IPS-18c (cell line): ENCODE data around the gene GABRG3.

Source experiments
- H3K4me3 ChIP-seq: 2 replicates; pipeline ENCODE4 v1.7.0; 2013; ENCODE audit warnings: low read depth, mild to moderate bottlenecking, low read length, moderate library complexity; ENCODE audit not compliant: insufficient read depth
- H3K9me3 ChIP-seq: one replicate; pipeline ENCODE4 v1.6.1; 2013; ENCODE audit warnings: mild to moderate bottlenecking, low read length, moderate library complexity; ENCODE audit not compliant: control insufficient read depth, insufficient read depth

The GABRG3 gene

DNA sequence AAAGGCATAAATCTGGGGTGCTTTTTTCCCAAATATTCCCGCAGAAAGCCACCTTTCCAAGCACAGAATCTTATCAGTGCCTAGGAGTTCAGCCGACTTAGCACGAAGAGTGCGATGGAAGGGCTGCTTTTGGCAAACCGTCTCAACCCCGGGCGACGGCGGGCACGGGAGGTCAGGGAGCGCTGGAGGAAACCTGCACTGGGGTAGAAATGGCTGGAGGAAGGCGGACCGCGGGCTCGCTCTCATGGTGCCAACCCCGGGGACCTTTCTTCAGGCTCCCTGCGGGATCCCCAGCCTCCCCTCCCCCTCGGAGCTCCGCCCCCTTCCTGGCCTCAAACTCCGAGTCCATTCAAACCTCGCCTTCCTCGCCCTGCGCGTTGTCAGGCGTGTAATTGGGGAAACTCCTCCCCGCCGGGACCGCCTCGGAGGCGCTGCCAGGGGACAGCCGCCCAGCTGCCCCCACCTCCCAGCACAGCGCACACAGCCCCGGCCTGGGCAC lies at the start of gene GABRG3:
GABRG3 (plus strand) TSS at position 470 of the 499 bp plus-strand sequence.
- no peaks in the 10 kb centered on the region for H3K9me3 ChIP-seq
- H3K4me3 ChIP-seq = peak within 1 kb of the TSS; percentile 71

DNA sequence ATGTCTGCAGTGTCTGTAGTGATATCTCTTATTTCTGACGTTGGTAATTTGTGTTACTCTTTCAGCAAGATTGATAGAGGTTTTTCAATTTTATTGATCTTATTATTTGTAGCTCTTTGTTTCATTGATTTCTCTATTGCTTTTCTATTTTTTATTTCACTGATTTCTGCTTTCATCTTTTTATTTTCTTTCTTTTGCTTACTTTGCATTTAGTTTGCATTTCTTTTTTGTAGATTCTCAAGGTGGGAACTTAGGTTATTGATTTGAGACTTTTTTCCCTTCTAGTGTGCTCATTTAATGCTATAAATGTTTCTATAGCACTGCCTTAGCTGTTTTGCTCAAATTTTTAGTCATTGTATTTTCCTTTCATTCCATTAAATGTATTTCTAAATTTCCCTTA lies 49.5 kb upstream of the GABRG3 start:
- no peaks in the 10 kb centered on the region for H3K9me3 ChIP-seq

DNA sequence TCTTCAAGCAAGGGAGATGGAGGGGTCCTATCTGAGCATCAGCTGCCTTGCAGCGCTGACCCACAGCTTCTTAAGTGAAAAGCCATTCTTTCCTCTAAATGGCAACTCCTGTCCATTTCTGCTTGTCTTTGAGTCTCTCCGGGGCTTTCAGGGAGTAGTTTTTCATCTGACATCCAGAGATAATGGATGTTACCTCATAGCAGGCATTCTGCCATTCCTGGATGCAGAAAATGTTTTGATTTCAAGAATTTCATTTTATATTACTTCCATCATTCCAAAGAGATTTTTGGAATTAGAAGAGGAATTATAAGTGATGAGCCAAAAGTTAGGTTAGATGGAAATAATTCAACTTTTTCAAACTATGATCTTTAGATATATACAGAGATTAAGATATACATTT lies 44.9 kb upstream of the GABRG3 start:
- H3K4me3 ChIP-seq = no peak overlapping the region
- H3K9me3 ChIP-seq = no peaks in the 10 kb centered on the region

More for the DNA sequence above, 49.5 kb upstream of the GABRG3 start:
- H3K4me3 ChIP-seq = no peak overlapping the region

DNA sequence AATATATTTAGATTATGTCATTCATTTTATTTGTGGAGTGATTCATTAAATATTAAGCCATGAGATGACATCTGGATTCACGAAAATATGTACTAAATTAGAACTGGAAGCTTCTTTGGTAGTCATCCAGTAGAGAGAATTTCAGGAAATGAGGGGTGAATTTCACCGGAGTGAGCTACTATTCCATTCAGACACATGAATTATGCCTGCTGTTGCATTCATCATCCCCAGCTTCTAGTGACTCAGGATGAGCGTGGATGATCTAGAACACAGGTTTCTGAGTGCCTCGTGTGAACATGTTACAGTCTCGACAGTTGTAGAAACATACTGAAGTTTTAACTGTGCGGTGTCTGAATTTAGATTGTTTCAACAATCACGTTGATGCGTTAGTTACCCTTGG lies 42.9 kb upstream of the GABRG3 start:
- H3K9me3 ChIP-seq = no peaks in the 10 kb centered on the region
- H3K4me3 ChIP-seq = no peak overlapping the region

DNA sequence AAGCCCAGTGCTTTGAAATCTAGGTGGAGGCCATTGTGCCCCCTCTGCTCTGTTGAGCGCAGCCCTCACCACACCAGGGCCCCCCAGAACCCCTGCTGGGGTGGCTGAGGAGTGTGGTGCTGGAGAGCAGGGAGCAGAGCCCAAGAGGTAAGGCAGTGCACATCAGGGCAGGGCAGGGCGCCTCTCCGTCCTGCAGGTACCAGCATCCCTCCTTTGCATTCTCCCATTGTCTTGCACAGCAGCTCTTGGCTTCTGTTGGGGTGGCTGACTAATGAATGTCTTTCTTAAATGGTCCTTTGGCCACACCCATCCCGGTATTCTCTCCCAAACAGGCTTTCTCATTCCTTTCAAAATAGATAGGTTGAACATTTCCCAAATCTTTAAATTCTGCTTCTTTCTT lies 41.4 kb upstream of the GABRG3 start:
- H3K9me3 ChIP-seq = no peaks in the 10 kb centered on the region
- no peak overlapping the region for H3K4me3 ChIP-seq

DNA sequence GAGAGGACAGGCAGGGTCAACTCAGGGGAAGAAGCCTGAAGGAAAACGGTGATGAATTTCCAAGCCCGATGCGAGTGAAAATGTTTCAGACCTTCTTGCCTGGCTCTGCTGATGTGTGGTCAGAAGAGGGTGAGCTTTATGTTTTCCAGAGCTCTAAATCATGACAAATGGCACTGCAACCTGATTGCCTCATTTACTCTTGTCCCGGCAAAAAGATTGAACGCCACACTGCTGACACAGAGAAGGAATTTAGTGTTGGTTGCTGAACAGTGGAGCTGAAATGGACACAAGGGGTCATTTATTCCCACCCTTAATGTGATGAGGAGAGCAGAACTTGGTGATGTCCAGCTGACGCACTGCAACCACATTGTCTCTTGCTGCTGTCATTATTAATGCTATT lies 36.1 kb upstream of the GABRG3 start:
- Histone ChIP-seq H3K9me3 (no peaks in the 10 kb centered on the region), H3K4me3 (no peak overlapping the region)

DNA sequence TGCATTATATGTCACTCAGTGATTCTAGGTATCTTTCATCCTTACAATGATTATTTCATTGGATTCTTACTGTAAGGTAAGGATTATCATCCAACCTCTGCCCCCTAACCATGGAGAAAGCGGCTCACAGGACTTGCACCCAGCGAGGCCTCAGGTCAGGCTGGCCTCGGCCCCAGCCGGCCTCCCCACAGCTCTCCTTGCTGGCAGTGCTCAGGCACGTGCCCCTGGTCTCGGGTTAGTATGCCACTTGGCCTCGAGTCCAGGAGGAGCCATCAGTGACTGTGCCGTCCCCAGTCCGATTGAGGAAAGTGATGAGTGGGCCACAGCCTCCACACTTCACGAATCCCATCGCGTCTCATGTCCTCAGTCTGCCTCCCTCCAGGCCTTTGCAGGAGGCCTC lies 35.7 kb upstream of the GABRG3 start:
- H3K4me3 ChIP-seq = no peak overlapping the region
- H3K9me3 ChIP-seq = no peaks in the 10 kb centered on the region

DNA sequence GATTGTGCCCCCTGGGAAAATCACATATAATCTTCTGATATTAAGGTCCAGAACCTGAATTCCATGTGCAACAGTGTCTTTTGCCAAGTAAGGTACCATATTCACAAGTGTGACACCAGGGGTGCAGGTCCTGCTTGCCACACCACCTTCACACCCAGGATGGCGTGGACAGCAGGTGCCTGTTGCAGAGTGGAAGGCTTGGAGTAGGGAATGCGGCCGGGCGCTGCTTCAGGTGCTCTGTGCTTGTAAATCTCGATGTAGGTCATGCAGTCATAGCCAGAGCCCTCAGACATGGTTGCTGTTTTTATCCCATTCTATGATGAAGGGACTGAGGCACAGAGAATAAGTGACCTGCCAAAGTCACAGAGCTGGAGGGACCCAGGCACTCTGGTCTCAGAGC lies 34.5 kb upstream of the GABRG3 start:
- H3K9me3 ChIP-seq = no peaks in the 10 kb centered on the region
- no peak overlapping the region for H3K4me3 ChIP-seq

DNA sequence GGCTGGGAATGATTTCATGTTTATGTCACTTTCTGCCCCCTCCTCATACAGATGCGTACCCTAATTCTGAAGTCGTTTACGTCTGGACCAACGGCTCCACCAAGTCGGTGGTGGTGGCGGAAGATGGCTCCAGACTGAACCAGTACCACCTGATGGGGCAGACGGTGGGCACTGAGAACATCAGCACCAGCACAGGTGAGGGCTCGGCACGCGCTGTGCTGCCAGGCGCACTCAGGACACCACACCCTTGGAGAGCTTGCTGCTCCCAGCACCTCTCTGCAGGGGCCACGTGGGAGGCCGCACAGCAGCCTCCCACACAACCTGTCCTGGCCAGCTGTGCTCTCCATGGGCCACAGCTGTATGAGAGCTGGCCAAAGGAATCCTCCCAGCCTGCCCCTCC lies 33.8 kb upstream of the GABRG3 start:
- Histone ChIP-seq H3K4me3 (no peak overlapping the region), H3K9me3 (no peaks in the 10 kb centered on the region)

DNA sequence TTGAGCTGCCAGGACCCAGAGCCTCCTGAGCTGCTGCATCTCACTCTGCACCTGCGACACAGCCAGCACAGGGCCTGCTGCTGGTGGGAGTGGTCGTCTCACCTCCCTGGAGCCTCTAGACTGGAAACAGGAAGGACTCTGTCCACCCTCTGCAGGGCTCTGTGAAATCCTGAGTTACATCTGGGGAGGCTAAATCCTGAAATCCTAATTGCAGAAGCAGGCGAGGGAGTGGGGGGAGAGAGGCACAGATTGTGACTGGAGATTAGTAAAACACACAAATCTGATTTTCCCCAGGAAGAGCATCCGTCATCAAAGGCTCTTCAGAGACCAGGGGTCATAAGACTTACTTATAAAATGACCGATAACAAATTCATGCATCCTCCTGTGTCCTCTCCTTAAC lies 31.6 kb upstream of the GABRG3 start:
- H3K4me3 ChIP-seq = no peak overlapping the region
- H3K9me3 ChIP-seq = no peaks in the 10 kb centered on the region

DNA sequence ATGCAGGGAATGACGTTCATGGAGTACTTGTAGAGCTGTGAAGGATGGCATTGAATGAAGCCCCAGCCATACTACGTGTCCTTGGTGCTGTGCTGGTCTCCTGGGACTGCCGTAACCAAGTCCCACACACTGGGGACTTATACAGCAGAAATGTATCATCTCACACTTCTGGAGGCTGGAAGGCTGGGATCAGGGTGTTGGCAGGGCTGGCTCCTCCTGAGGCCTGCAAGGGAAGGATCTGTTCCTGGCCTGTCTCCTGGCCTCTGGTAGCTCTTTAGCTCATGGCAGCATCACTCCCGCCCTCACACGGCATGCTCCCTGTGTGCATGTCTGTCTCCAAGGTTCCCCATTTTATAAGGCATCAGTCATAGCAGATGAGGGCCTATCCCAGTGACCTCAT lies 29.5 kb upstream of the GABRG3 start:
- no peak overlapping the region for H3K4me3 ChIP-seq
- H3K9me3 ChIP-seq = no peaks in the 10 kb centered on the region

DNA sequence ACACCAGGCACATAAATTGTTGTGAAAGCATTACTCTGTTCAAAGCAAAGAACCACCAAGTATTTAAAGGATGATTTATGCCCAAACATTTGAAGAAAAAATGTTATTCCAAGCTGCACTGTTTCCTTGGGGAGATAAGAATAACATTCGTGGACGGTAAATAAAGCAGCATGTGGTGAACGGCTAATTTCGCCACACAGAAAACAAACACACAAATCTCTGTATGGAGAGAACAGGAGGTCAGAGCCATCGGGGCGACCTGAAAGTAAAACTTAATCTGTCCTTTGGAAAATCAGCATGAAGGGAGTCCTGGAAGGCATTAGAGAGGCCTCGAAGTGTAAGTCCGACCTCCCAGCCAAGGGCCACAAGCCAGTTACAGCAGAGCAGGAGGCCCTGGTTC lies 27.1 kb upstream of the GABRG3 start:
- Histone ChIP-seq H3K9me3 (no peaks in the 10 kb centered on the region), H3K4me3 (no peak overlapping the region)

DNA sequence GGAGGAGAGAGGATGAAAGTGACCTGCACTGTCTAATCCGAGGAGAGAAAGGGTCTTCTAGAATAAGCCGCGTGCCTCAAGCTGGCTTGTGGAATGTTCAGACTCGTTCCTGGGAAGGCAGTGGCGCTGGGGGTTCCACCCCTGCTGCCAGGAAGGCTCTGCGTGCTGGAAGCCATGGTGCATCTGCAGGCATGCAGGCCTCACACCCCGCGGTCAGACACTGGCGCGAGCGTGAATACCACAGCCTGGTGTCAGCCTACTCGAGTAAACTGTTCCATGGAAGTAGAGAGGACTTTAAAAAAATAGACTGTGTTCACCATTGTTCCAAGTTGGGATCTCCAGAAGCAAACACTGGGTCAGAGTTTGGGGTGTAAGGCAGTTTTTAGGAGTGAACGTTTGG lies 25.9 kb upstream of the GABRG3 start:
- H3K9me3 ChIP-seq = no peaks in the 10 kb centered on the region
- no peak overlapping the region for H3K4me3 ChIP-seq

DNA sequence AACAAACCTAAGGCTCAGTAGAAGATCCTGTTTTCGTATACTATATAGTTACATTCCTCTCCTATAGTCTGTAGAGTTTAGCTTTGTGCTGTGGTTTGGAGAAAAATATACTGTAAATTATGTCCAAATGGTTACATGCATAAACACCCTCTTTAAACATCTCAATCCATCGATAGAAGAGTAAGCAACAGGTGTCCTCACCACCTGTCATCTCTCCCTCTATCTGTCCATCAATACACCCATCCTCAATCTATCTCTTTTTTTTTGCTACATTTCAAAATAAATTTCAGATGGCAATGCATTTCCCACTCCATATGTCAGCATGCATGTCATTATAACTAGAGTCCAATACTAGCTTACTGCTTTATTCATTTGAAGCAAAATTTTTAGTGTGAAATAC lies 21.0 kb upstream of the GABRG3 start:
- no peaks in the 10 kb centered on the region for H3K9me3 ChIP-seq
- H3K4me3 ChIP-seq = no peak overlapping the region

DNA sequence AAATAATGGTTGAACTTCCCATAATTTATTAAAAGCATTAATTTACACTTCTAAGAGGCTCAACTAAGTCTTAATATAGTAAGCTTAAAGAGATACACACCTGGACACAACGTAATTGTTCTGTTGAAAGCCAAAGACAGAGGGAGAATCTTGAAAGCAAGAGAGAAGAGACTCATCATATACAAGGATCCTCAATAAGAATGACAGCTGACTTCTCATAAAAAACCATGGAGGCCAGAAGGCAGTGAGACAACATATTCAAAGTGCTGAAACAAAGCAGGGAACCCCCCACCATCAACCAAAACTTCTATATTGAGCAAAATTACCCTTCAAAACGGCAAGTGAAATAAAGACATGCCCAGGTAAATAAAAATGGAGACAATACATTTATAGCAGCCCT lies 16.6 kb upstream of the GABRG3 start:
- peaks cover 2% of the 10 kb centered on the region for H3K9me3 ChIP-seq
- H3K4me3 ChIP-seq = no peak overlapping the region

DNA sequence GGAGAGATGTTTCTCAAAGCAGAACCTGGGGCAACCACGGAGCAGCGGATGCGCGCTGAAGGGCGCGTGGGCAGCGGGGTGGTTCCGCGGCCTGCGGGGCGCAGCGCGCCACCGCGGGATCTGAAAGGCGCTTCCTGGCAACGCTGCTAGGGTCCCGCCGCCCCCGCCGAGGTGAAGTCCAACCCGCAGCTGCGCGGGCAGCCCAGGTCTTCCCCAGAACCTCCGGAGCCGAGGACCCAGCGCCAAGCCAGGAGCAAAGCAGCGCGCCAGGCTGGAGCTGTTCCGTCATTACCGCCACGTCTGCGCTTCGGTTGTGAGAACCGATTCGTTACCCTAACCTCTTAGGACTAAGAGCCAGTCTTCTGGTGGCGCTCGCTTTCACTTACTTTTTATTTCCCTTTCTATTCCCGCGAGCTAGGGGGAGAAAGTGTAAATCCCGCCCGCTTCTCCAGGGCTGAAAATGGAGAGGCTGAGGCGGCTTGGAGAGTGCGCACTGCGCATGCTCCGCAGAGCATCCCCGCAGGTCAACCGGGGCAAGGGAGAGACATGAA lies 3.2 kb upstream of the GABRG3 start:
- peak overlapping the region; percentile 71 for H3K4me3 ChIP-seq
- no peaks in the 10 kb centered on the region for H3K9me3 ChIP-seq

DNA sequence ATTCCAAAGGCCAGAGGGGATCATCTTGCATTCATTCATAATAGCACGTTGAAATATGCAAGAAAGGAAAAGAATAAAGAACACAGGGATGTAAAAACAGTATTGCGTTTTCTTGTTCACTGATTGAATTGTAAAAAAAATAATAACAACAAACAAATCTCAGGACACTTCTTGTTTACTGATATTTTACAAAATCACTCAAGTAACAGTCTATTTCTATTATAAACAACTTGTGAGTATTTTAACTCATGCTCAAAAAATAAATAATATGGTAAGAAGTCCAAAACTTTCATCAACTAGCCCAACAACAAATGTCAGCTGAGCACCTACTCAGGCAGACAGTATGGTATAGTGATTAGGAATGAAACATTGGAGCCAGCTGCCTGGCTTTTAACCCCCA lies 2.2 kb upstream of the GABRG3 start:
- Histone ChIP-seq H3K4me3 (no peak overlapping the region), H3K9me3 (no peaks in the 10 kb centered on the region)

DNA sequence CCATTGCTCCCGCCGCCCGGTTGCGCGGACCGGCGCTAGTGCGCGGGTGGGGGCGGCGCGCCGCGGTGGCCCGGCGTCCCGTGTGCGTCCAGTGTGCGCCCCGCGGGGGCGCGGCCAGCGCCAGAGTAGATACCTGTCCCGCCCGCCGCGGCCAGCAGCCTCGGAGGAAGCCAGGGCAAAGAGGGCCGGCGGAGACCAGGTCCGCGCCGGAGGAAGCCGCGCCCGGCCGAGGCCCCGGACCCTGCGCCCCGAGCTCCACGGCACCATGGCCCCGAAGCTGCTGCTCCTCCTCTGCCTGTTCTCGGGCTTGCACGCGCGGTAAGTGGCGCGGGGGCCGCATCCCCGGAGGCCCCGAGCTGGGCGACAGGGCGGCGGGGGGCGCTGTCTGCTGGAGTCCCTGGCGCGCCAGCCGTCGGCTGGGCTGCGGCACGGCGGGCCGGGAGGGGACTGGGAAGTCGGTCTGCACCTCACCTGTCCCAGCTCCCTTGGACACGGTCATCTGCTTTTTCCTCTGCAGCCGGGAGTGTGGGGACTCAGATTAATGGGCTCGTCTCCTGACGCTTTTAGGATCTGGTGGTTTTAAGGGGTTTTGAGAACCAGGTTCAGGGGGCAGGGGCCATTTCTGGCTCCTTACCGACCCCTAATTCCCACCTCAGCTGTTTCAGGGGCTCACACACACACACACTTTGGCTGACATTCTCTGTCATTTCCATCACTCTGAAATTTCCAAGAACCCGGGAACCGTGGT lies 464 bp downstream of the GABRG3 start:
- Histone ChIP-seq H3K9me3 (no peaks in the 10 kb centered on the region), H3K4me3 (peak overlapping the region; percentile 71)

DNA sequence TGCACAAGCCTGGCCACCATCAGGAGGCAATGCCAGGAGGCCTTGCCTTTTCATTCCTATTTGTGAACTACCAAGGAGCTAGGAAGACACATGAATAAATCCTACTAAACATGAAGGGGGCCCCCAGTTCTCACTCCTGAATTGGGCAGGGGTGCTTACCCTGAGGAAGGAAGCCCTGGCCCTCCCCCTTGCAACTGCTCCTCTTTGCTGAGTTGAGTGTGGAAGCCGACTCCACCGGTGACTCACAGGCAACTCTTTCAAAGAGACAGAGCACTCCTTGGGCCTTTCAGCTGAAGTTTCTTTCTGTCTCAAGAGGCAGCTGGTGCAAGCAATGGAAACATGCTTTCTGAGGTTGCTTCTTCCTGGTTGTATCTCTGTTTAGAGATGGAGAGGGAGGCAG lies 1.7 kb downstream of the GABRG3 start:
- Histone ChIP-seq H3K4me3 (no peak overlapping the region), H3K9me3 (no peaks in the 10 kb centered on the region)
